ENCODE measurements around the gene TSEN15. TPM values are rescaled to one million over a fixed set of nuclear protein-coding genes. Genes with fewer than 3 reads are reported as not detected.
"Not testable (repeated sequence)": the region's sequence is repeated elsewhere in the genome, so short reads cannot be mapped to it uniquely, and the experiment has no call there.

Gene TSEN15
- total RNA-seq, 1 donor from 2014 or later, result 25.2 TPM

GRCh38 chr1:184096580-184096979 is 45.0 kb downstream of the TSEN15 start:
- not testable (repeated sequence) for DNase-seq (ENCODE audit: low read depth in 2 of 2)

- DNase-seq (ENCODE audit: low read depth in 2 of 2), result no peak
Observed at GRCh38 chr1:184101141-184101540, 49.6 kb downstream of the TSEN15 start.

GRCh38 chr1:184101571-184101970 is 50.0 kb downstream of the TSEN15 start:
- DNase-seq (ENCODE audit: low read depth in 2 of 2), result no peak

GRCh38 chr1:184110272-184111204 is 59.0 kb downstream of the TSEN15 start:
- DNase-seq (ENCODE audit: low read depth in 2 of 2), result no peak

GRCh38 chr1:184112176-184112948 is 60.8 kb downstream of the TSEN15 start:
- no peak for DNase-seq (ENCODE audit: low read depth in 2 of 2)

- DNase-seq (ENCODE audit: low read depth in 2 of 2), result no peak
Observed at GRCh38 chr1:184113251-184113650, 61.7 kb downstream of the TSEN15 start.

GRCh38 chr1:184114818-184115398 is 63.4 kb downstream of the TSEN15 start:
- no peak for DNase-seq (ENCODE audit: low read depth in 2 of 2)

GRCh38 chr1:184116287-184116686 is 64.8 kb downstream of the TSEN15 start:
- peak; percentile 41 to 89 for DNase-seq (ENCODE audit: low read depth in 2 of 2)

- no peak for DNase-seq (ENCODE audit: low read depth in 2 of 2)
Observed at GRCh38 chr1:184118046-184118445, 66.5 kb downstream of the TSEN15 start.

Other genes with a start within 250 kb of the TSEN15 start
- gene RGL1, start 246.6 kb upstream of the TSEN15 start, total RNA-seq, result 20.7 and 28.3 TPM in 2 replicates
- gene COLGALT2, start 14.0 kb upstream of the TSEN15 start, total RNA-seq, result under 0.01 and 0.13 TPM in 2 replicates